ENCODE data around the gene COLEC11.

- TF ChIP-seq POLR2A (IDR thresholded peaks at IDR 0.05) (no peak), CTCF (IDR thresholded peaks at IDR 0.05 in 8 of 11, conservative IDR thresholded peaks at IDR 0.05 in 3 of 11) (no peak)
Observed at GRCh38 chr2:3659447-3660432, 64.8 kb downstream of the COLEC11 start.

Measured in spleen (tissue), 7 donors.